ENCODE measurements around the gene IQCN.

IQCN gene

GRCh38 chr19:18286973-18287635, 12.9 kb upstream of the IQCN start:
- DNase-seq (ENCODE audit: low read depth in 2 of 2, low spot score in 1 of 2) = no peak

- DNase-seq (ENCODE audit: low read depth in 2 of 2, low spot score in 1 of 2) = no peak
Measured at GRCh38 chr19:18284712-18285360, 10.6 kb upstream of the IQCN start.

- no peak for DNase-seq (ENCODE audit: low read depth in 2 of 2, low spot score in 1 of 2)
Measured at GRCh38 chr19:18283338-18283737, 9.1 kb upstream of the IQCN start.

- no peak for DNase-seq (ENCODE audit: low read depth in 2 of 2, low spot score in 1 of 2)
Measured at GRCh38 chr19:18282788-18283141, 8.5 kb upstream of the IQCN start.

GRCh38 chr19:18282021-18282787, 8.0 kb upstream of the IQCN start:
- peak in 1 of 2 donors; percentile 66 for DNase-seq (ENCODE audit: low read depth in 2 of 2, low spot score in 1 of 2)

GRCh38 chr19:18281082-18282020, 7.1 kb upstream of the IQCN start, which contains the start of gene JUND:
Gene JUND (minus strand): TSS chr19:18281622. CDS start chr19:18281484, 138 bp downstream.
- DNase-seq (ENCODE audit: low read depth in 2 of 2, low spot score in 1 of 2) = peak; percentile 86 to 96

- DNase-seq (ENCODE audit: low read depth in 2 of 2, low spot score in 1 of 2) = peak; percentile 52 to 66
Measured at GRCh38 chr19:18280247-18281081, 6.2 kb upstream of the IQCN start.

GRCh38 chr19:18279516-18280246, 5.4 kb upstream of the IQCN start:
- DNase-seq (ENCODE audit: low read depth in 2 of 2, low spot score in 1 of 2) = peak; percentile 66 to 81

GRCh38 chr19:18279266-18279515, 4.9 kb upstream of the IQCN start:
- DNase-seq (ENCODE audit: low read depth in 2 of 2, low spot score in 1 of 2) = no peak

- DNase-seq (ENCODE audit: low read depth in 2 of 2, low spot score in 1 of 2) = no peak
Measured at GRCh38 chr19:18278521-18279265, 4.4 kb upstream of the IQCN start.

- no peak for DNase-seq (ENCODE audit: low read depth in 2 of 2, low spot score in 1 of 2)
Measured at GRCh38 chr19:18274781-18275356, 617 bp upstream of the IQCN start.

GRCh38 chr19:18273561-18274218, 562 bp downstream of the IQCN start:
- no peak for DNase-seq (ENCODE audit: low read depth in 2 of 2, low spot score in 1 of 2)

- no peak for DNase-seq (ENCODE audit: low read depth in 2 of 2, low spot score in 1 of 2)
Measured at GRCh38 chr19:18271433-18271841, 2.8 kb downstream of the IQCN start.

- DNase-seq (ENCODE audit: low read depth in 2 of 2, low spot score in 1 of 2) = no peak
Measured at GRCh38 chr19:18270326-18270725, 3.9 kb downstream of the IQCN start.

- DNase-seq (ENCODE audit: low read depth in 2 of 2, low spot score in 1 of 2) = no peak
Measured at GRCh38 chr19:18269070-18269723, 5.1 kb downstream of the IQCN start.

- DNase-seq (ENCODE audit: low read depth in 2 of 2, low spot score in 1 of 2) = no peak
Measured at GRCh38 chr19:18266771-18267686, 7.2 kb downstream of the IQCN start.

GRCh38 chr19:18265582-18265981, 8.7 kb downstream of the IQCN start:
- DNase-seq (ENCODE audit: low read depth in 2 of 2, low spot score in 1 of 2) = no peak

Measured in stimulated activated CD8-positive, alpha-beta memory T cell treated with anti-CD3 and anti-CD28 coated beads, Interleukin-4, amount 100 ng/mL, for 1 hour (primary cell).